NCI-H446 treated with DMSO at 0.1 percent for 48 hours (cell line): ENCODE measurements around the gene IKZF1.

Source experiments
- DNase-seq: peaks from one replicate; lab custom pipeline; 2025; lab: John Stamatoyannopoulos, UW

IKZF1 gene

GRCh38 chr7:50304129-50304910, at the start of gene IKZF1:
TSS of gene IKZF1 (plus strand) at chr7:50304716. CDS start at chr7:50319062, 14,346 bp downstream.
- no peak for DNase-seq

- no peak for DNase-seq
These were observed 42.9 kb upstream of the IKZF1 start for GRCh38 chr7:50261593-50261992.

GRCh38 chr7:50262446-50262845, 42.1 kb upstream of the IKZF1 start:
- DNase-seq = no peak

- DNase-seq = no peak
These were observed 41.4 kb upstream of the IKZF1 start for GRCh38 chr7:50262916-50263690.

- no peak for DNase-seq
These were observed 39.6 kb upstream of the IKZF1 start for GRCh38 chr7:50264908-50265307.

GRCh38 chr7:50265968-50266634, 38.4 kb upstream of the IKZF1 start:
- no peak for DNase-seq

GRCh38 chr7:50266635-50267386, 37.7 kb upstream of the IKZF1 start:
- no peak for DNase-seq

GRCh38 chr7:50267525-50268041, 36.9 kb upstream of the IKZF1 start:
- DNase-seq = no peak

GRCh38 chr7:50268223-50268622, 36.3 kb upstream of the IKZF1 start:
- DNase-seq = no peak

GRCh38 chr7:50268990-50269389, 35.5 kb upstream of the IKZF1 start:
- no peak for DNase-seq

GRCh38 chr7:50270531-50271018, 33.9 kb upstream of the IKZF1 start:
- no peak for DNase-seq

- no peak for DNase-seq
These were observed 31.7 kb upstream of the IKZF1 start for GRCh38 chr7:50272808-50273207.

GRCh38 chr7:50273301-50273700, 31.2 kb upstream of the IKZF1 start:
- no peak for DNase-seq

- no peak for DNase-seq
These were observed 30.6 kb upstream of the IKZF1 start for GRCh38 chr7:50273870-50274269.

GRCh38 chr7:50274361-50274760, 30.2 kb upstream of the IKZF1 start:
- DNase-seq = no peak

GRCh38 chr7:50275430-50275829, 29.1 kb upstream of the IKZF1 start:
- no peak for DNase-seq

GRCh38 chr7:50276483-50276882, 28.0 kb upstream of the IKZF1 start:
- DNase-seq = no peak

GRCh38 chr7:50278120-50278519, 26.4 kb upstream of the IKZF1 start:
- DNase-seq = no peak

- no peak for DNase-seq
These were observed 22.7 kb upstream of the IKZF1 start for GRCh38 chr7:50281680-50282445.

GRCh38 chr7:50282813-50283605, 21.5 kb upstream of the IKZF1 start:
- no peak for DNase-seq
